Hematopoietic multipotent progenitor cell (in vitro differentiated cells): Measurements from ENCODE around the gene PARP9. TPM values are rescaled to one million over a fixed set of nuclear protein-coding genes. Genes with fewer than 3 reads are reported as not detected.
"Not testable (repeated sequence)": the region's sequence is repeated elsewhere in the genome, so short reads cannot be mapped to it uniquely, and the experiment has no call there.

Source experiments
- DNase-seq, 3 donors: peaks; one replicate each; pipeline ENCODE4 v3.0.0-alpha.2; 2011 to 2015; ENCODE audit warnings: low read depth in 2 of 3, low spot score in 2 of 3
- total RNA-seq: library from RNA; depleted of rRNA; stranded (reverse); fragments of >200 nt; gene quantifications from one replicate; pipeline ENCODE4 v1.2.3, GENCODE V29; 2012

The PARP9 gene
- total RNA-seq, 1 donor: 23.2 TPM

- peak in 1 of 3 donors; percentile 40 for DNase-seq
Observed at GRCh38 chr3:122576174-122576940, 12.3 kb upstream of the PARP9 start.

- DNase-seq: peak in 1 of 3 donors; percentile 25
Observed at GRCh38 chr3:122572940-122573412, 8.9 kb upstream of the PARP9 start.

GRCh38 chr3:122568755-122569154 is 4.7 kb upstream of the PARP9 start:
- DNase-seq: no peak

DNA sequence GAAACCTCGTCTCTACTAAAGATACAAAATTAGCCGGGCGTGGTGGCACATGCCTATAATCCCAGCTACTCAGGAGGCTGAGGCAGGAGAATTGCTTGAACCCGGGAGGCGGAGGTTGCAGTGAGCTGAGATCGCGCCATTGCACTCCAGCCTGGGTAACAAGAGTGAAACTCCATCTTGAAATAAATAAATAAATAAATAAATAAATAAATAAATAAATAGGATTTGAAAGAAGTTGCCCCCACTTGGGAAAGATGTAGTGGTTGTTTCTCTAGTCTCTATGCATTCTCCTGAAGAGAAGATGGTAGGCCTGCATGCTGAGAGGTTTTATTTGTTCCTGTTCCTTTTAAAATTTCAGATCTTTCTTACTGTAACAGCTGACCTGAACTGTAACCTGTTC is 4.0 kb upstream of the PARP9 start:
- not testable (repeated sequence) for DNase-seq

GRCh38 chr3:122563717-122564025 is 429 bp downstream of the PARP9 start:
- peak in 1 of 3 donors; percentile 23 for DNase-seq

GRCh38 chr3:122562923-122563716 is 980 bp downstream of the PARP9 start:
- DNase-seq: no peak

GRCh38 chr3:122560680-122561079 is 3.4 kb downstream of the PARP9 start:
- peak; percentile 42 to 85 (median 71) for DNase-seq

GRCh38 chr3:122559906-122560305 is 4.2 kb downstream of the PARP9 start:
- DNase-seq: peak in 1 of 3 donors; percentile 41

GRCh38 chr3:122558605-122559004 is 5.5 kb downstream of the PARP9 start:
- DNase-seq: no peak

DNA sequence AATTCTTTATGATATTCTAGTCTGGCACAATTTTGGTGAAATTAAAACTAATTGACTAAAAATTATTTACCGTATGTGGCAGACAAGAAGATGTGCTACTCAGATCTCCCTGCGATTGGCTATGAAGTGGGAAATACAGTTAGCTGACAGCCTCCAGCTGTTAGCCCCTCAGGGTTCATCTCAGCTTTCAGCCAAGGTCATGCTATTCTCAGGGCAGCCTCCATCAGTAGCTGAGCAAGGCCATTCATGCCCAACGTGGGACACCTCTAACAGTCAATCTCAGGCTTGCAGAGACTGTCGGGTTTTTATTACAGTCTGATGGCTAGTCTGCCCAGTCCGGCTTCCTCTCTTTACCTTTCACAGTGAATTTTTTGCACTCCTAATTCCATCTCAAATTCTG is 6.7 kb downstream of the PARP9 start:
- DNase-seq: no peak

DNA sequence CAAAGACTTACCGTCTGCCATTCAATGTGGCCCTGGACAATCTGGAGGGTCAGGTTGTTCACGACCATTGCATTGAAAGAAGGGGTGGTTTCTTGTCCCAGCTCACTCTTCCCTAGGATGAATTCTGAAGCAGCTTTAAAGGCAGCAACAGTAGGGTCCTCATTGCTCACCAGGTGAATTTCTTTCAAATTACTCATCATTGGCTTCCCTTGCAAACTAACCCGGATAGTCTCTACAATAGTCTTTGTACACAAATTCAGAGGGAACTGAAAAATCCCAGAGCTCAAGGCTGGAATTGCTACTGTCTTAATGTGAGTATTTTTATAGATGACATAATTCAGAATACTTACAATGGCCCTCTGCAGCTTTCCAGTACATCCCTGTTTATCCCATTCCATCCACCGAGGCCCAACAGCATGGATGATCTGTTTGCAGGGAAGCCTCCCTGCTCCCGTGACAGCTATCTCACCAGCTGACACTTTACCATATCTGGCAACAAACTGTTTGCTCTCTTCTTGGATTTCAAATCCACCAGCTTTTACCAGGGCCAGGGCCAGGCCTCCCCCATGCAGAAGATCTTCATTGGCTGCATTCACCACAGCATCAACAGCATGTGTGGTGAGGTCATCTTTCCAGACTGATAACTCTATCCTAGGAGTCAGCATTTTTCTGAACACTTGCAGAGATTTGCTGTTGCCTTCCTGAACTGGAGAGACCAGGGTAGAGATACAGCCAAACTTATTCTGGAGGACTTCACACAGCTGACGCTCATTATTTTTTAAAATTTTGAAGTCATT is 8.6 kb downstream of the PARP9 start:
- no peak for DNase-seq

DNA sequence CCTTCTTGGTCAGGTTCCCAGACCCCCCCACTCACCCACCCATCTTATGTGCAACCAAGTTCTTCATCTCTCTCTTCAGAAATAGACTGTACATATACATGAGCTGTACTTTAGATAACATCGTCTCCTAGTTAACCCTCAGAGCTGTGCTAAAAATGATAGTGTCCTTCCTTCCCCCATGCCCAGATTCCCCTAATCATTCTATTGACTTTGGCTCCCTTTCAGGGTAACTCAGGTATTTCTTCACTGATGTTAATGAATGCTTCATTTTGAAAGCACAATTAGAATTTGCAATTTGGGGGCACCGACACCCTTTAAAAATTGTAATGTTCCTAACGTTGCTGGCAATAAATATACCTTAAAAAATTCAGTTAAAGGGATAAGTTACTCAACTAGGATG is 10.9 kb downstream of the PARP9 start:
- no peak for DNase-seq

DNA sequence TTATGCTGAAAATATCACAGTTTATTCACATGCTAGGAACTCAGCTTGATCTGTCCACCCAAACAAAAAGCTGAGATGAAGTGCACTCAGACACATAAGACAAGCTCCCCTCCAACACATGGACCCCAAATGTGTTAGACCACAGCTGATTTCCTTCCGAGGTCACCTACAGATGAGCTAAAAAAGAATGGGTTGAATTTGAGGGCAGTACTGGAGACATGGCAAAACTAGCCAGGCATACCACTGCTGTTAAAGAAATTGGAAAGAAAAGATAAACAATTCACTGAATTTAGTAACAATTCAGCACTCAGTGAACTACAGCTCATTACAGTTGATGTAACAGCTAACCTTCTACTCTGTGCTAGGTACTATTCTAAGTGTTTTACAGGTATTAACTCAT is 15.5 kb downstream of the PARP9 start:
- DNase-seq: no peak

- DNase-seq: no peak
Observed at GRCh38 chr3:122548076-122548475, 16.0 kb downstream of the PARP9 start.

- no peak for DNase-seq
Observed at GRCh38 chr3:122546151-122546550, 17.9 kb downstream of the PARP9 start.

GRCh38 chr3:122538956-122539490 is 25.1 kb downstream of the PARP9 start:
- no peak for DNase-seq

- DNase-seq: no peak
Observed at GRCh38 chr3:122536632-122537001, 27.5 kb downstream of the PARP9 start.

GRCh38 chr3:122535964-122536631 is 28.0 kb downstream of the PARP9 start:
- no peak for DNase-seq

DNA sequence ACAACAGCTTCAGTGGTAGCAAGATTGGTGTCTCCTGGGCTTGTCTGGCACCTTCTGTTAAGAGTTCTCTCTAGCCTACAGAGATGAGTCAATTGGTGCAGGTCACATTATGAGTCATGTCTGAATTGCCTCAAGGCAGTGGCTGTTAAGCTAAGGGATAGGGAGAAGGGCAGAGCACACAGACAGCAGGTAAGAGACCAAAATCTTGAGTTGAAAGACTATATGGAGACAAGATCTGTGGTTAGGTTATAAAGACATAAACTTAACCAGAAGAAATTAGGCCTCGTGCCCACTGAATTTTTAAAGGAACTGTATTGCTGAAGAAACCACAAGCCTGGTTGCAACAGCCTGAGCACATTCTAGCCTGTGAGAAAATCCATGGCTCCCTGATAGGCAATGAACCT is 30.2 kb downstream of the PARP9 start:
- no peak for DNase-seq

- no peak for DNase-seq
Observed at GRCh38 chr3:122533480-122533879, 30.6 kb downstream of the PARP9 start.
